ENCODE measurements around the gene GGA1.

The GGA1 gene

GRCh38 chr22:37623075-37624016, 14.7 kb downstream of the GGA1 start:
- Histone ChIP-seq H2AFZ (ENCODE audit: low read depth, low read length) (no peak overlapping the region), H3K4me2 (ENCODE audit: insufficient read depth, low read length) (no peak overlapping the region), H4K20me1 (ENCODE audit: insufficient read depth, low read length) (peaks cover 11% of the 10 kb centered on the region), H3K27ac (ENCODE audit: low read length) (peak overlapping the region; percentile 59; the same call in 1 of the 2 replicates), H3K9me3 (ENCODE audit: insufficient read depth, low read length, severe bottlenecking) (no peaks in the 10 kb centered on the region), H3K9ac (ENCODE audit: low read depth, low read length) (no peak overlapping the region), H3K4me3 (ENCODE audit: low read depth in 1 of 2, low read length in 2 of 2) (no peak overlapping the region), H3K27me3 (ENCODE audit: insufficient read depth, low read length, poor library complexity) (no peaks in the 10 kb centered on the region), H3K4me1 (ENCODE audit: insufficient read depth, low read length) (0 out of 2 replicates have a peak, but pooled peaks cover 2% of the 10 kb centered on the region), H3K79me2 (ENCODE audit: insufficient read depth, low read length) (no peaks in the 10 kb centered on the region), H3K36me3 (ENCODE audit: insufficient read depth, low read length) (peaks cover 65% of the 10 kb centered on the region)
- TF ChIP-seq EZH2 (IDR thresholded peaks at IDR 0.05; ENCODE audit: borderline replicate concordance, low read depth, low read length, severe bottlenecking) (no peak), CTCF (IDR thresholded peaks at IDR 0.05; ENCODE audit: borderline replicate concordance, extremely low read depth, low read length, poor library complexity, severe bottlenecking) (peak; percentile 86)
- DNase-seq (peak; percentile 81), ATAC-seq (ENCODE audit: insufficient read depth, low read depth) (peak; percentile 90)

GRCh38 chr22:37624017-37624365, 15.4 kb downstream of the GGA1 start:
- 0 out of 2 replicates have a peak, but pooled peaks cover 2% of the 10 kb centered on the region for H3K4me1 ChIP-seq (ENCODE audit: insufficient read depth, low read length)
- peaks cover 11% of the 10 kb centered on the region for H4K20me1 ChIP-seq (ENCODE audit: insufficient read depth, low read length)
- H3K9ac ChIP-seq (ENCODE audit: low read depth, low read length), result no peak overlapping the region
- DNase-seq, result no peak
- no peak for TF ChIP-seq CTCF (IDR thresholded peaks at IDR 0.05; ENCODE audit: borderline replicate concordance, extremely low read depth, low read length, poor library complexity, severe bottlenecking)
- TF ChIP-seq EZH2 (IDR thresholded peaks at IDR 0.05; ENCODE audit: borderline replicate concordance, low read depth, low read length, severe bottlenecking), result no peak
- H3K27me3 ChIP-seq (ENCODE audit: insufficient read depth, low read length, poor library complexity), result no peaks in the 10 kb centered on the region
- H3K27ac ChIP-seq (ENCODE audit: low read length), result peak overlapping the region; percentile 59; the same call in 1 of the 2 replicates
- H3K36me3 ChIP-seq (ENCODE audit: insufficient read depth, low read length), result peaks cover 63% of the 10 kb centered on the region
- H2AFZ ChIP-seq (ENCODE audit: low read depth, low read length), result no peak overlapping the region
- ATAC-seq (ENCODE audit: insufficient read depth, low read depth), result no peak
- H3K4me2 ChIP-seq (ENCODE audit: insufficient read depth, low read length), result no peak overlapping the region
- H3K9me3 ChIP-seq (ENCODE audit: insufficient read depth, low read length, severe bottlenecking), result no peaks in the 10 kb centered on the region
- H3K79me2 ChIP-seq (ENCODE audit: insufficient read depth, low read length), result no peaks in the 10 kb centered on the region
- no peak overlapping the region for H3K4me3 ChIP-seq (ENCODE audit: low read depth in 1 of 2, low read length in 2 of 2)

- ATAC-seq (ENCODE audit: insufficient read depth, low read depth) (no peak), DNase-seq (no peak)
- Histone ChIP-seq H3K27me3 (ENCODE audit: insufficient read depth, low read length, poor library complexity) (no peaks in the 10 kb centered on the region), H3K27ac (ENCODE audit: low read length) (no peak overlapping the region), H3K4me1 (ENCODE audit: insufficient read depth, low read length) (0 out of 2 replicates have a peak, but pooled peaks cover 2% of the 10 kb centered on the region), H3K79me2 (ENCODE audit: insufficient read depth, low read length) (no peaks in the 10 kb centered on the region), H3K36me3 (ENCODE audit: insufficient read depth, low read length) (peaks cover 68% of the 10 kb centered on the region), H2AFZ (ENCODE audit: low read depth, low read length) (no peak overlapping the region), H4K20me1 (ENCODE audit: insufficient read depth, low read length) (peaks cover 11% of the 10 kb centered on the region), H3K9ac (ENCODE audit: low read depth, low read length) (no peak overlapping the region), H3K4me2 (ENCODE audit: insufficient read depth, low read length) (no peak overlapping the region), H3K4me3 (ENCODE audit: low read depth in 1 of 2, low read length in 2 of 2) (no peak overlapping the region), H3K9me3 (ENCODE audit: insufficient read depth, low read length, severe bottlenecking) (no peaks in the 10 kb centered on the region)
- TF ChIP-seq EZH2 (IDR thresholded peaks at IDR 0.05; ENCODE audit: borderline replicate concordance, low read depth, low read length, severe bottlenecking) (no peak), CTCF (IDR thresholded peaks at IDR 0.05; ENCODE audit: borderline replicate concordance, extremely low read depth, low read length, poor library complexity, severe bottlenecking) (no peak)
Observed at GRCh38 chr22:37624876-37625275, 16.2 kb downstream of the GGA1 start.

Data from DND-41 (cell line).